SU-DHL-6 (cell line): ENCODE results near the gene TTC27.

Experiments used
- H2AFZ ChIP-seq: fragments of 200-600 bp; sonication (generic); 2 replicates; pipeline ENCODE4 v1.6.1; 2014; ENCODE audit warnings: low read depth, mild to moderate bottlenecking, moderate library complexity, mixed read lengths, antibody characterized with exemption, low read length; ENCODE audit not compliant: severe bottlenecking
- H3F3A ChIP-seq: fragments of 200-600 bp; shearing (Covaris generic); 2 replicates; pipeline ENCODE4 v1.6.0; 2016; ENCODE audit warnings: antibody characterized with exemption, mild to moderate bottlenecking; ENCODE audit not compliant: insufficient read depth
- H3K27ac ChIP-seq: fragments of 200-600 bp; sonication (generic); 2 replicates; pipeline ENCODE4 v1.5.1; 2016; ENCODE audit warnings: low read depth, mild to moderate bottlenecking, low read length, moderate library complexity, mixed read lengths
- H3K27me3 ChIP-seq: fragments of 200-600 bp; sonication (generic), shearing (Covaris generic); 2 replicates; pipeline ENCODE4 v1.6.0; 2014; ENCODE audit warnings: mild to moderate bottlenecking, low read length
- H3K36me3 ChIP-seq: fragments of 200-600 bp; sonication (generic); 2 replicates; pipeline ENCODE4 v1.6.1; 2014; ENCODE audit warnings: mild to moderate bottlenecking, low read length, mixed read lengths
- H3K4me2 ChIP-seq: fragments of 300-600, 200-600 bp; shearing (Covaris generic), sonication (generic); 2 replicates; pipeline ENCODE4 v1.6.0; 2014; ENCODE audit warnings: low read length, low read depth, mild to moderate bottlenecking; ENCODE audit not compliant: poor library complexity, severe bottlenecking
- H3K4me3 ChIP-seq: fragments of 200-600 bp; sonication (generic); 2 replicates; pipeline ENCODE4 v1.5.1; 2014; ENCODE audit warnings: antibody characterized with exemption, low read length, mild to moderate bottlenecking, mixed read lengths; ENCODE audit not compliant: insufficient read depth, poor library complexity, severe bottlenecking
- H3K79me2 ChIP-seq: fragments of 200-600 bp; sonication (generic); 2 replicates; pipeline ENCODE4 v1.6.1; 2014; ENCODE audit warnings: mild to moderate bottlenecking, low read length, moderate library complexity; ENCODE audit not compliant: insufficient read depth
- H3K9ac ChIP-seq: fragments of 200-600 bp; sonication (generic); 2 replicates; pipeline ENCODE4 v1.7.0; 2014; ENCODE audit warnings: mild to moderate bottlenecking, low read length
- H3K9me2 ChIP-seq: fragments of 200-600 bp; sonication (generic); replicated peaks from 2 replicates; pipeline ENCODE4 v1.6.1; 2014; ENCODE audit warnings: low read length; ENCODE audit not compliant: insufficient read depth
- H3K9me3 ChIP-seq: fragments of 200-600 bp; sonication (generic); 2 replicates; pipeline ENCODE4 v1.6.1; 2014; ENCODE audit warnings: low read length, mixed read lengths; ENCODE audit not compliant: insufficient read depth
- H4K20me1 ChIP-seq: fragments of 200-600 bp; sonication (generic); 2 replicates; pipeline ENCODE4 v1.6.1; 2014; ENCODE audit warnings: low read depth, mild to moderate bottlenecking, antibody characterized with exemption, low read length, moderate library complexity, mixed read lengths
- EZH2phosphoT487 ChIP-seq: fragments of 200-600 bp; sonication (generic), shearing (Covaris generic); conservative IDR thresholded peaks from 2 replicates; pipeline ENCODE4 v1.6.1; 2018; ENCODE audit warnings: mild to moderate bottlenecking, antibody characterized with exemption, low read length, moderate library complexity, mixed read lengths
- TF ChIP-seq, protein P1 (sequence below): fragments of 200-600 bp; sonication (generic); IDR thresholded peaks from one replicate; pipeline ENCODE4 v1.5.1; 2017; ENCODE audit warnings: antibody characterized with exemption, mild to moderate bottlenecking, low read length, moderate library complexity; ENCODE audit not compliant: insufficient read depth, poor library complexity, severe bottlenecking

TTC27 gene

GRCh38 chr2:32652555-32653209, 24.8 kb downstream of the TTC27 start:
- Histone ChIP-seq H3K4me2 (no peak overlapping the region), H3K36me3 (peaks cover 12% of the 10 kb centered on the region; the same call in 1 of the 2 replicates), H3K79me2 (no peaks in the 10 kb centered on the region), H4K20me1 (no peaks in the 10 kb centered on the region), H3K9me3 (no peaks in the 10 kb centered on the region), H3F3A (no peaks in the 10 kb centered on the region), H3K4me3 (no peak overlapping the region), H2AFZ (no peak overlapping the region), H3K9ac (no peak overlapping the region), H3K27me3 (no peaks in the 10 kb centered on the region), H3K27ac (no peak overlapping the region), H3K9me2 (no peaks in the 10 kb centered on the region)
- no peak for TF ChIP-seq EZH2phosphoT487
- TF ChIP-seq, protein P1, sequence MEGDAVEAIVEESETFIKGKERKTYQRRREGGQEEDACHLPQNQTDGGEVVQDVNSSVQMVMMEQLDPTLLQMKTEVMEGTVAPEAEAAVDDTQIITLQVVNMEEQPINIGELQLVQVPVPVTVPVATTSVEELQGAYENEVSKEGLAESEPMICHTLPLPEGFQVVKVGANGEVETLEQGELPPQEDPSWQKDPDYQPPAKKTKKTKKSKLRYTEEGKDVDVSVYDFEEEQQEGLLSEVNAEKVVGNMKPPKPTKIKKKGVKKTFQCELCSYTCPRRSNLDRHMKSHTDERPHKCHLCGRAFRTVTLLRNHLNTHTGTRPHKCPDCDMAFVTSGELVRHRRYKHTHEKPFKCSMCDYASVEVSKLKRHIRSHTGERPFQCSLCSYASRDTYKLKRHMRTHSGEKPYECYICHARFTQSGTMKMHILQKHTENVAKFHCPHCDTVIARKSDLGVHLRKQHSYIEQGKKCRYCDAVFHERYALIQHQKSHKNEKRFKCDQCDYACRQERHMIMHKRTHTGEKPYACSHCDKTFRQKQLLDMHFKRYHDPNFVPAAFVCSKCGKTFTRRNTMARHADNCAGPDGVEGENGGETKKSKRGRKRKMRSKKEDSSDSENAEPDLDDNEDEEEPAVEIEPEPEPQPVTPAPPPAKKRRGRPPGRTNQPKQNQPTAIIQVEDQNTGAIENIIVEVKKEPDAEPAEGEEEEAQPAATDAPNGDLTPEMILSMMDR: no peak

GRCh38 chr2:32656069-32656468, 28.2 kb downstream of the TTC27 start:
- H3K9me3 ChIP-seq: no peaks in the 10 kb centered on the region
- H3K9ac ChIP-seq: no peak overlapping the region
- TF ChIP-seq, protein P1: no peak
- TF ChIP-seq EZH2phosphoT487: no peak
- H2AFZ ChIP-seq: no peak overlapping the region
- peaks cover 4% of the 10 kb centered on the region; the same call in 1 of the 2 replicates for H3K36me3 ChIP-seq
- H3K9me2 ChIP-seq: no peaks in the 10 kb centered on the region
- H3K4me3 ChIP-seq: no peak overlapping the region
- H3K27me3 ChIP-seq: no peaks in the 10 kb centered on the region
- no peaks in the 10 kb centered on the region for H4K20me1 ChIP-seq
- no peak overlapping the region for H3K4me2 ChIP-seq
- H3F3A ChIP-seq: no peaks in the 10 kb centered on the region
- H3K27ac ChIP-seq: no peak overlapping the region
- no peaks in the 10 kb centered on the region for H3K79me2 ChIP-seq

DNA sequence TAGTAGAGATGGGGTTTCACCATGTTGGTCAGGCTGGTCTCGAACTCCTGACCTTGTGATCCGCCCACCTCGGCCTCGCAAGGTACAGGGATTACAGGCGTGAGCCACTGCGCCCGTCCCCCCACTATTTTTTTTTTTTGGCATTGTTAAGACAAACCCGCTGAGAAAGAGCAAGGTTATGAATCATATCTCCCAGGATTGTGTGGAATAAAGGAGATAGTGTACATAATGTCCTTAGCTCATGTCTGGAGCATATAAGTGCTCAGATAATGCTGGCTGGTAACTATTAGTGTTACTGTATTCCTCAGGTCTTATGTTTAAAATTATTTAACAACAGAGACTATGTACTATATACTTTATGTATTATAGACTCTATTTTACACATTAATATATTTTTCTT, 36.0 kb downstream of the TTC27 start:
- no peaks in the 10 kb centered on the region for H3K27me3 ChIP-seq
- no peak overlapping the region for H3K27ac ChIP-seq
- H3K9me3 ChIP-seq: no peaks in the 10 kb centered on the region
- H3K36me3 ChIP-seq: no peaks in the 10 kb centered on the region
- H3K4me2 ChIP-seq: no peak overlapping the region
- H3K9ac ChIP-seq: no peak overlapping the region
- H3K9me2 ChIP-seq: no peaks in the 10 kb centered on the region
- 0 out of 2 replicates have a peak, but pooled peaks cover 3% of the 10 kb centered on the region for H3F3A ChIP-seq
- H4K20me1 ChIP-seq: no peaks in the 10 kb centered on the region
- no peaks in the 10 kb centered on the region for H3K79me2 ChIP-seq
- no peak for TF ChIP-seq EZH2phosphoT487
- TF ChIP-seq, protein P1: no peak
- no peak overlapping the region for H2AFZ ChIP-seq
- no peak overlapping the region for H3K4me3 ChIP-seq
